ENCODE results near the gene FBN1.

Gene FBN1

GRCh38 chr15:48624700-48625099 is 20.8 kb downstream of the FBN1 start:
- no peak for TF ChIP-seq POLR2A (IDR thresholded peaks at IDR 0.05; ENCODE audit: low read length)
- no peak for TF ChIP-seq GATA1 (IDR thresholded peaks at IDR 0.05; ENCODE audit: low read depth, low read length)
- no peak for DNase-seq

GRCh38 chr15:48623456-48623855 is 22.1 kb downstream of the FBN1 start:
- DNase-seq, result no peak
- no peak for TF ChIP-seq POLR2A (IDR thresholded peaks at IDR 0.05; ENCODE audit: low read length)
- no peak for TF ChIP-seq GATA1 (IDR thresholded peaks at IDR 0.05; ENCODE audit: low read depth, low read length)

- TF ChIP-seq GATA1 (IDR thresholded peaks at IDR 0.05; ENCODE audit: low read depth, low read length) (no peak), POLR2A (IDR thresholded peaks at IDR 0.05; ENCODE audit: low read length) (no peak)
- no peak for DNase-seq
Measured at GRCh38 chr15:48622237-48622636, 23.3 kb downstream of the FBN1 start.

- TF ChIP-seq GATA1 (IDR thresholded peaks at IDR 0.05; ENCODE audit: low read depth, low read length) (no peak), POLR2A (IDR thresholded peaks at IDR 0.05; ENCODE audit: low read length) (no peak)
- DNase-seq, result no peak
Measured at GRCh38 chr15:48619446-48619845, 26.1 kb downstream of the FBN1 start.

GRCh38 chr15:48617619-48618018 is 27.9 kb downstream of the FBN1 start:
- TF ChIP-seq GATA1 (IDR thresholded peaks at IDR 0.05; ENCODE audit: low read depth, low read length), result no peak
- no peak for TF ChIP-seq POLR2A (IDR thresholded peaks at IDR 0.05; ENCODE audit: low read length)
- no peak for DNase-seq

GRCh38 chr15:48616216-48616615 is 29.3 kb downstream of the FBN1 start:
- no peak for DNase-seq
- no peak for TF ChIP-seq POLR2A (IDR thresholded peaks at IDR 0.05; ENCODE audit: low read length)
- no peak for TF ChIP-seq GATA1 (IDR thresholded peaks at IDR 0.05; ENCODE audit: low read depth, low read length)

- TF ChIP-seq POLR2A (IDR thresholded peaks at IDR 0.05; ENCODE audit: low read length) (no peak), GATA1 (IDR thresholded peaks at IDR 0.05; ENCODE audit: low read depth, low read length) (no peak)
- no peak for DNase-seq
Measured at GRCh38 chr15:48614051-48614450, 31.5 kb downstream of the FBN1 start.

- TF ChIP-seq GATA1 (IDR thresholded peaks at IDR 0.05; ENCODE audit: low read depth, low read length) (no peak), POLR2A (IDR thresholded peaks at IDR 0.05; ENCODE audit: low read length) (no peak)
Measured at GRCh38 chr15:48609486-48609885, 36.0 kb downstream of the FBN1 start.

GRCh38 chr15:48607846-48608245 is 37.7 kb downstream of the FBN1 start:
- TF ChIP-seq GATA1 (IDR thresholded peaks at IDR 0.05; ENCODE audit: low read depth, low read length), result no peak
- TF ChIP-seq POLR2A (IDR thresholded peaks at IDR 0.05; ENCODE audit: low read length), result no peak
- no peak for DNase-seq

More at GRCh38 chr15:48609486-48609885, 36.0 kb downstream of the FBN1 start:
- DNase-seq, result no peak

GRCh38 chr15:48604567-48604966 is 40.9 kb downstream of the FBN1 start:
- no peak for DNase-seq
- no peak for TF ChIP-seq POLR2A (IDR thresholded peaks at IDR 0.05; ENCODE audit: low read length)
- TF ChIP-seq GATA1 (IDR thresholded peaks at IDR 0.05; ENCODE audit: low read depth, low read length), result no peak

GRCh38 chr15:48603922-48604321 is 41.6 kb downstream of the FBN1 start:
- no peak for TF ChIP-seq GATA1 (IDR thresholded peaks at IDR 0.05; ENCODE audit: low read depth, low read length)
- TF ChIP-seq POLR2A (IDR thresholded peaks at IDR 0.05; ENCODE audit: low read length), result no peak
- DNase-seq, result no peak

GRCh38 chr15:48603123-48603500 is 42.4 kb downstream of the FBN1 start:
- no peak for TF ChIP-seq POLR2A (IDR thresholded peaks at IDR 0.05; ENCODE audit: low read length)
- TF ChIP-seq GATA1 (IDR thresholded peaks at IDR 0.05; ENCODE audit: low read depth, low read length), result no peak
- DNase-seq, result no peak

- no peak for DNase-seq
- TF ChIP-seq GATA1 (IDR thresholded peaks at IDR 0.05; ENCODE audit: low read depth, low read length), result no peak
- no peak for TF ChIP-seq POLR2A (IDR thresholded peaks at IDR 0.05; ENCODE audit: low read length)
Measured at GRCh38 chr15:48602358-48603122, 43.0 kb downstream of the FBN1 start.

GRCh38 chr15:48601095-48601494 is 44.4 kb downstream of the FBN1 start:
- DNase-seq, result no peak
- TF ChIP-seq POLR2A (IDR thresholded peaks at IDR 0.05; ENCODE audit: low read length), result no peak
- no peak for TF ChIP-seq GATA1 (IDR thresholded peaks at IDR 0.05; ENCODE audit: low read depth, low read length)

GRCh38 chr15:48596841-48597240 is 48.7 kb downstream of the FBN1 start:
- no peak for TF ChIP-seq POLR2A (IDR thresholded peaks at IDR 0.05; ENCODE audit: low read length)
- TF ChIP-seq GATA1 (IDR thresholded peaks at IDR 0.05; ENCODE audit: low read depth, low read length), result no peak
- DNase-seq, result no peak
